Stimulated activated CD8-positive, alpha-beta memory T cell treated with anti-CD3 and anti-CD28 coated beads, Interleukin-2, amount 100 ng/mL, for 1 hour (primary cell): ENCODE data around the gene ARFGEF3.

Source experiments
- DNase-seq, 2 donors: peaks; one replicate each; pipeline ENCODE4 v3.0.0-alpha.2; 2020; ENCODE audit warnings: low read depth in 2 of 2

ARFGEF3 gene

DNA sequence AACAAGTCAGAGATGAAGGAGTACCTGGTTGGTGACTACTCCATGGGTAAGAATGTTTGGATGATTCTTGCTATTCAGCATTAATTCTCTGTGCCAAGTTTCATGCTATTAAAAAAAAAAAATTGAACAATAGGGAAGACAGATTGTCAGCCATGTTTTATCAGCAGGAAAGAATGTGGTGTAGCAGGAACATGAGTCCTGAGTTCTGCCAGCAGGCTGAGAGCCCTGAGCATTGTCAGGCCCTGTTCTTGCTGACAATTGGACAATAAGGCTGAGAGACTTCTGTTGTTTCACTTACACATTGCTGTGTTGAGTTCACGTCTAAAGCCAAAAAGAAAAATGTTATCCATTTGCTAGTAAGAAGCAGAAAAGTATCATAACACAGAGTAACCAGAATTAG is 145.6 kb downstream of the ARFGEF3 start:
- DNase-seq, result no peak

DNA sequence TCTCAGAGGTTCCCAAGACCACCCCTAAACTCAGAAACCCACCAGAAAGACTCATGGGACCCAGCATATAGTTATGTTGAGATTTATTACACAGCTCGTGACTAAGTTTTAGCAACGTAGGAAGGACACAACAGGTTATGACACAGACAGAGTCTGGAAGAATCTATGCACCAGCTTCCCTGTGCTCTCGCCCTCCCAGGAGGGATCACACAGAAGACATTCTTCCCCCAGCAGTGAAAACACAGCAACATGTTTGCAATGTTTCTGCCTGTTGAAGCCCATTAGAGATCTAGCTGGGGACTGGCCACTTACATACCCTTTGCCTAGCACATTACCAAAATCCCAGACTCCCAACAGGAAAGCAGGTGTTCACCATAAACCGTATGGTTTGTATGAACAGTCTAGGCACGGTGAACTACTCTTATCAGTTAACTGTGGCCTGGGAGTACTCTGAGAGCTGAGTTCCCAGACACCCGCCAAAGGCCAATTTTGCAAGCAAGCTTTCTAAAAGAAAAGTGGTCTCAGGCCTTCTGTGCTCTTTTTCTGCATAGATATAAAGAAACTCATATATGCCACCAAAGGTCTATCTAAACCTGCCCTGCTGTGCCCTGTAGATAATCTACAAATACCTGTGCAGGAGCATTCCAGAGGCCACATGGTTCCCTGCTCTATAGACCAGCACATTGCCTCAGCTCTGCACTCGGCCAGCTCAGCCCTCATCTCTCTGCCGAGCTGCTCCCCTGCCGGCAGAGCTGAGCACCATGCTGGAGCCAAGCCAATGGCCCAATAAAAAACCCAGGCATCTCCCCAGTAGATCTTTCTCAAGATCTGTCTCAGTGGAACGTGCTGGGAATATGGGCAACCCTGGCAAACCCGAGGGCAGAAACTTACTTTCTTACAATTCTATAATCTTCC is 146.3 kb downstream of the ARFGEF3 start:
- no peak for DNase-seq

DNA sequence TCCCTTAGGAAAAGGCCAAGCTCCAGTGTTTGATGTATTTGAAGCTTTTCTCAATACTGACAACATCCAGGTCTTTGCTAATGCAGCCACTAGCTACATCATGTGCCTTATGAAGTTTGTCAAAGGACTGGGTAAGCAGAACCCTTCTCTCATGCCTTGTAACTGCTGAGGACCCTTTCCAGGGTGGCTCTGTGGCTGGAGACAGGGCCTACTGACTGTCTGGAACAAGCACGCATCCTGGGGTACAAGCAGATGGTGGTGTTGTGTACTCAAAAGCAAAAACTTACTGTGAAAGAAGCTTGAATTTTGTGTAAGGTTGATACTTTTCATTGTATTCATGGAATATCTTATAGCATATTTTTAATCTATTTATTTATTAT is 147.0 kb downstream of the ARFGEF3 start:
- DNase-seq, result no peak

DNA sequence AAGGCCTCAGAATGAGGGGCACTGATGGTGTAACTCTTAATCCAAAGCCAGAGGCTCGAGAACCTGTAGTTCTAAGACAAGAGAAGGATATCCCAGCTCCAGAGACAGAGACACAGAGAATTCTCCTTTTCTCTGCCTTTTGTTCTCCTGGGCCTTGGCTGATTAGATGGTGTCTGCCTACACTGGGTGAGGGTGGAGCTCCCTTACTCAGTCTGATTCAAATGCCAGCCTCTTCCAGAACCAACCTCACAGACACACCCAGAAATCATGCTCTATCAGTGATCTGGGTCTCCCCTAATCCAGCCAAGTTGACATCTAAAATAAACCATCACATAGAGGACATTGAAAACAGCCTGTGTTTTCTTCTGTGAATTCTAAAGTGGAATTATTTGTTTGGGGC is 148.0 kb downstream of the ARFGEF3 start:
- DNase-seq, result no peak

DNA sequence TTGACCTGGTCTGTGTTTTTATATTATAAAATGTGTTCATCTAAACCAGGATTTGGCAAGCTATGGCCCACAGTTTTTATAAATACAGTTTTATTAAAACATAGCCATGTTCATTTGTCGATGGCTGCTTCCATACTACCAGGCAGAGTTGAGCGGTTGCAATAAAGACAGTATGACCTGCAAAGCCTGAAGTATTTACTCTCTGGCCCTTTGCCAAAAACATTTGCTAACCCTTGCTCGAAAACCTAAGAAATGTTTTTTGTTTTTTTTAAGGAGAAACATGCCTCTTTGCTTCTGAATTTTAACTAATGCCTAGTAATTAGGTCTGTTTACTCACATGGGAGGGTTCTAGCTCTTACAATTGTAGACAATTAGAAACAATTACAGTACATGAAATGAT is 148.6 kb downstream of the ARFGEF3 start:
- DNase-seq, result no peak

DNA sequence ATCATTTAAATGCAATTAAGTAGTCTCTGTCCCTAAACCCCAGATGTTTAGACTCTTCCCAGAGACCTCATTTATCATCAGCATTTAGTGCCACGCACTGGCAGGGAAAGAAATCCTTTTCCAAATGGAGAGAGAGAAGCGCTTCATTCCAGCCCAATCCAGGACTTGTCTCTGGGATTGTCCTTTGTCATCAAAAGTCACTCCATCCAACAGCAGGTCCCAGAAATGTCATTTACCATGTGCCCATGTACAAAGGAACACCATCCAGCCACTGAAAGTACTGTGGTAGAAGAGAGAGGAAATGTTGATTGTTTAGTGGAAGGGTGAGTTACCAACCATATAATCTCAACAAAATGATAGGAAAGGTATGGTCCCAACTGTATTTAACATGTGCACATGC is 149.1 kb downstream of the ARFGEF3 start:
- no peak for DNase-seq

DNA sequence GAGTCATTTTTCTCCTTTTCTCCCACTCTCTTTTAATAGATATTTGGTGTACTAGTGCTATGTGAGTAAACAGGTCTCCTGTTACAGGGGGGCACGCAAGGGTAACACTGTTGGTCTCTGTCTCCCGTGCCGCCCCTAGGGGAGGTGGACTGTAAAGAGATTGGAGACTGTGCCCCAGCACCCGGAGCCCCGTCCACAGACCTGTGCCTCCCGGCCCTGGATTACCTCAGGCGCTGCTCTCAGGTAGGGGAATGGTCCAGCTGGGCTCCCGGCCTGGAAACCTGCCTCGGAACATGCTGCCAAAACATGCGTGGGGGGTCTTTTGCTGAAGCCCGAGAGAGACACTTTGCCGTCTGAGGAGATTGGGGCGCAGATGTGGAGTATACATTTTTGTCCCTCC is 149.5 kb downstream of the ARFGEF3 start:
- DNase-seq, result no peak

DNA sequence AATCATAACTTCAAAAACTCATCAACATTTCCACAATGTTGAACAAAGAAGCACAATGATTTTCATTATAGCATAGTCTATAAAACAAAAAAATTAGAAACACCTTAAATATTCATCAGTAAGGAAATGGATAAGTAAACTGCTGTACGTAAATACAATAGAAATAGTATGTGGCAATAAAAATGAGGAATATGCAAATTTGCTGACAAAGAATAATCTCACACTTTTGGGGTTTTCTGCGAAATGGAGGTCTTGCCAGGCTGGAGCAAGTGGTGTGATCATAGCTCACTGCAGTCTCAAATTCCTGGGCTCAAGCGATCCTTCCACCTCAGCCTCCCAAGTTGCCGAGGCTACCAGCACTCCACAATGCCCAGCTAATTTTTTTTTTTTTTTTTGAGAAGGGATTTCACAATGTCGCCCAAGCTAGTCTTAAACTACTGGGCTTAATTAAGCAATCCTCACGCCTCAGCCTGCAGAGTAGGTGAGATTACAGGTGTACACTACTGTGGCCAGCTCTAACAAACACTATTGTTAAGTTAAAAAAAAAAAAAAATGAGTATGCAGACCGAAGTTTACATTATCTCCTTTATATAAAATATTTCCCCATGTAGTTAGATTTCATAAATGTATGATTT is 157.1 kb downstream of the ARFGEF3 start:
- no peak for DNase-seq

DNA sequence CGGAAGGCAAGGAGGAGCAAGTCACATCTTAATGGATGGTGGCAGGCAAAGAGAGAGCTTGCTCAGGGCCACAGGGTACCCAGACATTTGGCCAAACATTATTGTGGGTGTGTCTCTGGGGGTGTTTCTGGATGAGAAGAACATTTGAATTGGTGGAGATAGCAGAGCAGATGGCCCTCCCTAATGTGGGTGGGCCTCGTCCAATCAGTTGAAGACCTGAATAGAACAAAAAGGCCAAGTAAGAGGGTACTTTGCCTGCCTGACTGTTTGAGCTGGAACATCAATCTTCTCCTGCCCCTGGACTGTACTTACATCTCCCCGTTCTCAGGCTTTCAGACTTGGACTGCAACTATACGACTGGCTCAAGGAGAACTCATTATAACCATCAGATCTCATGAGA is 160.2 kb downstream of the ARFGEF3 start:
- DNase-seq, result no peak

DNA sequence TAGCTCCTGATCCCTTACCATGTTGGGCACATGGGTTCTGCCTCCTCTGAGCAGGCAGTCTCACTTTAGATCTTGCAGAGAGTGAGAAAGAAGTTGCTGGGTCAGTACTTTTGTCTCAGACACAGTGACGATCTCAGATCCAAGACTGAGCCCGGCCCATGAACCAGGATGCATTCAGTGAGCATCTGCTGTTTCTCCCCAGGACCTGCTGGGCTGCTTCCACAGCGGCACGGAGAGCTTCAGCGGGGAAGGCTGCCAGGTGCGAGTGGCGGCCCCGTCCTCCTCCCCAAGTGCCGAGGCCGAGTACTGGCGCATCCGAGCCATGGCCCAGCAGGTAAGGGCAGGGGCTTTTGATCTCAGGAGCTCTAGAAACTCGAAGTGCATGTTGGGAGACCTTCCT is 162.1 kb downstream of the ARFGEF3 start:
- DNase-seq, result no peak

DNA sequence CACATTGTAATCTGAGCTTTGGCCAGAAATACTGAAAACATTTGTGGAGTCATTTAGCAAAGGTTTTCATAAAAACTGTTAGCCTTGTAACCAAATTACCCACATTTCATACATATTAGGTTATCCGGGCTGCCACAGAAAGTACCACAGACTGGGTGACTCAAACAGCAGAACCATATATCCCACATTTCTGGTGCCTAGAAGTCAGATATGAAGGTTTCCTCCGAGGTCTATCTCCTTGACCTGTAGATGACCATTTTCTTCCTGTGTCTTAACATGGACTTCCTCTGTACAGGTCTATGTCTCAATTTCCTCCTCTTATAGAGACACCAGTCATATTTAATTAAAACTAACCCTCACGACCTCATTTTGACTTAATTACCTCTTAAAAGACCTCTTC is 166.5 kb downstream of the ARFGEF3 start:
- no peak for DNase-seq

DNA sequence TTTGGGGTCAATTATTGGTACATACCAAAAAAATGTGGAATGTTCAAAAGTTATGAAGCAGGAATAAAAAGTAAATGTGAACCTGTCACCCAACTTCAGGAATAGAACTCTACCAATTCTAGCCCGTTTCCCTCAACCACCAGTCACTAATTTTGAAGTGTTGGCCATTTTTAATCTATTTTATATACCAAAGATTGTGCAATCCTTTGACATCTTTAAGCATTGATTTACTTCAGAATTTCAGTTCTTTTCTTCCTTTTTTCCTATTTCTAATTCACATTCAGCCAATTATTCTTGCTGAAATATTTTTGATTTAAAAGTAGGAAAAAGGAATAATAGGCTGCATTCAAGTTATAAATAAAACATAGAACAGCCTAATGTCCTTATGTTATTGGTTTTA is 169.0 kb downstream of the ARFGEF3 start:
- DNase-seq, result no peak

DNA sequence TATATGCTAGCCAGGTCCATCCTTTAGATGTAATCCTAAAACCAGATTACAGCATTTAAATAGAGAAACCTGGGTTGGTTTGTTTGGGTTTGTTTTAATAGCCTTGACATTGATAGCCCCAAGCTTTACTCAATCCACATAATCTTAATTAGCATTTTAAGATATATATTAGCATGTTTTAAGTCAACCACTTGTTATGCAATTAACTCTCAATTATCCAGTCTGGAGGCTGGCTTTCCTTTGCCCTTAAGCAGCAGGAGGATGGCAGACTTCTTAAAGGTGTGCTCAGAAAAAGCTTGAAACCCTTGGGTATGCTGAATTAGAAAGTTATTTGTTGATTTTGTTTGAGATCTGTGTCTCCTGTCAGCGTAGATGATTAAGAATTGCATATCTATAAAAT is 169.7 kb downstream of the ARFGEF3 start:
- no peak for DNase-seq

DNA sequence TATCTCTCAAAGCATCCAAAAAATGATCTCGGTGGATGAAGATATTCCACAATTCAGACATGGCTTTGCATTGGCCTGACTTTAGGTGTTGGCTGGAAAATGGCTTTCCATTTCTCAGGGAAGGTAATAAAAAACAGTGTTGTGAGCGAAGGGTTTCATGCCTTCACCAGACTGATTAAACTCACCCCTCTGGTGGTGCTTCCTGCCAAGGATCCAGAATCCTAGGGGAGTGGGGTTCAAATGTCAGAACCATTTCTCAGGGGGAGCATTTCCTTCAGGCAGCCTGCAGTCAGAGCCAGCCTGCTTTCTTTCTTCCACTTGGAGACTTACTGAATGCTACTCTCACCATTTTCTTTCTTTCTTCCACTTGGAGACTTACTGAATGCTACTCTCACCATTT is 170.2 kb downstream of the ARFGEF3 start:
- no peak for DNase-seq

DNA sequence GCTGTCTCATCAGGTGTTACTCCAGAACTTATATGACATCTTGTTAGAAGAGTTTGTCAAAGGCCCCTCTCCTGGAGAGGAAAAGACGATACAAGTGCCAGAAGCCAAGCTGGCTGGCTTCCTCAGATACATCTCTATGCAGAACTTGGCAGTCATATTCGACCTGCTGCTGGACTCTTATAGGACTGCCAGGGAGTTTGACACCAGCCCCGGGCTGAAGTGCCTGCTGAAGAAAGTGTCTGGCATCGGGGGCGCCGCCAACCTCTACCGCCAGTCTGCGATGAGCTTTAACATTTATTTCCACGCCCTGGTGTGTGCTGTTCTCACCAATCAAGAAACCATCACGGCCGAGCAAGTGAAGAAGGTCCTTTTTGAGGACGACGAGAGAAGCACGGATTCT is 172.3 kb downstream of the ARFGEF3 start:
- no peak for DNase-seq

DNA sequence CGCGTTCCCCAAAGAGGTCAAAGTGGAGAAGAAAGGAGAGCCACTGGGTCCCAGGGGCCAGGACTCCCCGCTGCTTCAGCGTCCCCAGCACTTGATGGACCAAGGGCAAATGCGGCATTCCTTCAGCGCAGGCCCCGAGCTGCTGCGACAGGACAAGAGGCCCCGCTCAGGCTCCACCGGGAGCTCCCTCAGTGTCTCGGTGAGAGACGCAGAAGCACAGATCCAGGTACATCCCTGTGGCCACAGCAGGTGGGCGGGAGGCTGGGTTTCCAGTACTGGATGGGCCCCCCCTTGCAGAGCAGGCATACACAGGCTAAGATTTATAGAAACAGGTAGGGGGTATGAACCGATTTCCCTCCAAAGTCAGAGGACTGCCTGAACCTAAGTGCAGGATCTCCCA is 173.2 kb downstream of the ARFGEF3 start:
- DNase-seq, result no peak

DNA sequence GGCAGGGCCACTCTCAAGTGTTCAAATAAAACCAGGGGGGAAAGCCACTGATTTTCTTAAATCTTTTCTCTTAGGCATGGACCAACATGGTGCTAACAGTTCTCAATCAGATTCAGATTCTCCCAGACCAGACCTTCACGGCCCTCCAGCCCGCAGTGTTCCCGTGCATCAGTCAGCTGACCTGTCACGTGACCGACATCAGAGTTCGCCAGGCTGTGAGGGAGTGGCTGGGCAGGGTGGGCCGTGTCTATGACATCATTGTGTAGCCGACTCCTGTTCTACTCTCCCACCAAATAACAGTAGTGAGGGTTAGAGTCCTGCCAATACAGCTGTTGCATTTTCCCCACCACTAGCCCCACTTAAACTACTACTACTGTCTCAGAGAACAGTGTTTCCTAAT is 174.5 kb downstream of the ARFGEF3 start:
- no peak for DNase-seq

DNA sequence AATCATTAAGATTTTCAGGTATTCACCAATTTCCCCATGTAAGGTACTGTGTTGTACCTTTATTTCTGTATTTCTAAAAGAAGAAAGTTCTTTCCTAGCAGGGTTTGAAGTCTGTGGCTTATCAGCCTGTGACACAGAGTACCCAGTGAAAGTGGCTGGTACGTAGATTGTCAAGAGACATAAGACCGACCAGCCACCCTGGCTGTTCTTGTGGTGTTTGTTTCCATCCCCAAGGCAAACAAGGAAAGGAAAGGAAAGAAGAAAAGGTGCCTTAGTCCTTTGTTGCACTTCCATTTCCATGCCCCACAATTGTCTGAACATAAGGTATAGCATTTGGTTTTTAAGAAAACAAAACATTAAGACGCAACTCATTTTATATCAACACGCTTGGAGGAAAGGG is 175.3 kb downstream of the ARFGEF3 start:
- no peak for DNase-seq

DNA sequence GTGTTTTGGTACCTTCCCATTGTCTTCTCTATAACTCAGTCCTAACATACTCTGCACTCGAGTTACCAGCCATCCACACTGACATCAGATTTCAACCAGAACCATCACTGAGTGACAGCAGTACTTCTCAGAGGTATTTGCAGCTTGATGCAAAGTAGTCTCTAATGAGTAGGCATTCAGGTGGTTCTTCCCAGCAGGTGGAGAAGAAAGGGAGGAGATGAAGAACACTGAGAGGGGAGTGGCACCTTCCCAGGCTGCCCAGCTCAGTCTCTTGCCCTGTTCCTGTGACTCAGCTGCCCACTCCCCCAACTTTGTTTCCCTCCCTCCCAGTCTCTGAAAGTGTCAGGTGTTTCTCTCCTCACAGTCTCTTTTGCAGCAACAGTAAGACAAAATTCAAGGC is 177.3 kb downstream of the ARFGEF3 start:
- DNase-seq, result no peak

DNA sequence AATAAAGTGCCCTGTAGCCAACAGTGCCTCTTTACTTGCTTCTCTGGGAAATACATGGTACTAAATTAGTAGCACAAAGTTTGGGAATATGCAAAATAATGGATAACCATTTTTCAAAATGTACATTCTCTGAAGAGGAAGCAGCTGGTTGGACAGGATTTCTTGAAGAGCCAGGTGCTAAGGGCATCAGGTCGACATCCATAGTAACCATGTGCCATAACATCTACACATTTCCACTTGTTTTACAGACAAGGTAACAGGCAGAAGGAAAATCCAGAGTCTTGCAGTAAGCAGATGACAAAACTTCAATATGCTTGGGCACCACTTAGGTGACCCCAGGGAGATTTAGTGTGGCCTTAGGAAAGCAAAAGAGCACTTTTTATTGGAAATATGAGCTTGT is 179.4 kb downstream of the ARFGEF3 start:
- no peak for DNase-seq

DNA sequence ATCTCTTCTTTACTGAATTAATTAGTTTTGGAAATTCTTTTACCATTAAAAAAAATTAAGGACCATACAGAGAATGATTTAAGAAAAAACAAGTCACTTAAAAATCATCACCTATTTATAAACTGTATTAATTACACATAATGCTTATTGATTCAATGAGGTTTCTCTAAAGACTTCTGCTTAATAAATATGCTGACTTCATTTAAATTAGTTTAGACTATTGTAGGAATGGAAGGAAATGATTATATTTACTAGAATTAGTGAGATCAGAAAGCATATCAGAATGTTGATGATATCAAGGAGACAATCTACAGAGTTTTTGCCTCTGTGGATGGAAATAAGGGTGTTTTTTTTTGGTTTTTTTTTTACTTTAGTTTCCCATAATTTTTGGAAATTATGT is 181.4 kb downstream of the ARFGEF3 start:
- DNase-seq, result no peak

DNA sequence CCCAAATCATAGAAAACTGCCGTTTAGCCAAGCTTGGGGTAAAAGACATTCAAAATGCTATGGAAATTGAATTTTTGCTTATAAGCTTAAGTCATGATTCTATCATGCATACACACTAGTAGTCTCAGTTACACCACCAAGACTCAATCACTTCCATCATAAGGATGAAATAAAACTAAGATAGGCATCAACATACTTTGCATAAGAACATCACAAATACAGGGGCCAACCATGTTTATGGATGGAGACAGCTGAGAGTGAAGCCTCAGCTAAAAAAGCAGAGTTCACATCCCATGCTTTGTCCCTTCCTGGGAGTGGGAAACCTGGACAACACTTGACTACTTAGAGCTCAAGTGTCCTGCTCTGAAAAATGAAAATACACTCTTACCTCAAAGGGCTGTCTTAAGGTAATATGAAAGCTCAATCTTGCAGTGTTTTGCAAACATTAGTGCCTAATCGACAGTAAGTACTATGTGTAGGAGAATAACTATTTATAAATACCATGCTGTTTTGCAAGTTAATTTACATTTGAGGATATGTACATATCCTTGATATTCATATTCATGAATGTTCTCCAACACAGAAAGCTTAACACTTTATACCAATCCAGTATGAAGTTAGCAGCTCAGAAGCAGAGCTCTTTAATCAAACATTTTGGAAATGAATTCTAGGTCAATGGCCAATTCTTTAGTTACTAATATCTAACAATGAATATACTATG is 184.0 kb downstream of the ARFGEF3 start:
- DNase-seq, result no peak
